Measurements from ENCODE around the gene STK4. TPM values are rescaled to one million over a fixed set of nuclear protein-coding genes. Genes with fewer than 3 reads are reported as not detected.
"Not testable (repeated sequence)": the region's sequence is repeated elsewhere in the genome, so short reads cannot be mapped to it uniquely, and the experiment has no call there.

STK4 gene
- total RNA-seq, 1 donor from 2014 or later, result 24.4 TPM

GRCh38 chr20:45055056-45055455 is 88.7 kb downstream of the STK4 start:
- no peak for DNase-seq

- DNase-seq, result no peak
These were observed 90.3 kb downstream of the STK4 start for GRCh38 chr20:45056473-45057173.

GRCh38 chr20:45058168-45058850 is 92.0 kb downstream of the STK4 start:
- DNase-seq, result no peak

GRCh38 chr20:45059022-45059728 is 92.9 kb downstream of the STK4 start:
- no peak for DNase-seq

- DNase-seq, result no peak
These were observed 94.0 kb downstream of the STK4 start for GRCh38 chr20:45060294-45060693.

- no peak for DNase-seq
These were observed 94.9 kb downstream of the STK4 start for GRCh38 chr20:45061244-45061643.

GRCh38 chr20:45063107-45063506 is 96.8 kb downstream of the STK4 start:
- DNase-seq, result not testable (repeated sequence)

GRCh38 chr20:45064812-45065211 is 98.5 kb downstream of the STK4 start:
- DNase-seq, result no peak

- DNase-seq, result no peak
These were observed 100.1 kb downstream of the STK4 start for GRCh38 chr20:45066372-45066771.

- no peak for DNase-seq
These were observed 100.8 kb downstream of the STK4 start for GRCh38 chr20:45067087-45067486.

- DNase-seq, result no peak
These were observed 101.2 kb downstream of the STK4 start for GRCh38 chr20:45067558-45067957.

- DNase-seq, result no peak
These were observed 102.9 kb downstream of the STK4 start for GRCh38 chr20:45069261-45069660.

- DNase-seq, result no peak
These were observed 104.8 kb downstream of the STK4 start for GRCh38 chr20:45070932-45071632.

- no peak for DNase-seq
These were observed 105.8 kb downstream of the STK4 start for GRCh38 chr20:45072066-45072465.

GRCh38 chr20:45073221-45073620 is 106.9 kb downstream of the STK4 start:
- peak; percentile 42 for DNase-seq

- DNase-seq, result no peak
These were observed 111.2 kb downstream of the STK4 start for GRCh38 chr20:45077559-45077958.

GRCh38 chr20:45080867-45081624 is 114.7 kb downstream of the STK4 start:
- no peak for DNase-seq

- DNase-seq, result no peak
These were observed 116.2 kb downstream of the STK4 start for GRCh38 chr20:45082468-45082867.

GRCh38 chr20:45083127-45083526 is 116.8 kb downstream of the STK4 start:
- no peak for DNase-seq

- no peak for DNase-seq
These were observed 119.0 kb downstream of the STK4 start for GRCh38 chr20:45085289-45085688.

- DNase-seq, result no peak
These were observed 119.6 kb downstream of the STK4 start for GRCh38 chr20:45085867-45086266.
